ENCODE measurements around the gene LEMD2.

The LEMD2 gene

GRCh38 chr6:33818293-33818692 lies 29.4 kb upstream of the LEMD2 start:
- DNase-seq, result no peak

GRCh38 chr6:33817489-33817888 lies 28.6 kb upstream of the LEMD2 start:
- no peak for DNase-seq

- DNase-seq, result no peak
Observed at GRCh38 chr6:33816911-33817310, 28.0 kb upstream of the LEMD2 start.

GRCh38 chr6:33815854-33816253 lies 26.9 kb upstream of the LEMD2 start:
- no peak for DNase-seq

GRCh38 chr6:33813990-33814985 lies 25.4 kb upstream of the LEMD2 start:
- no peak for DNase-seq

- DNase-seq, result no peak
Observed at GRCh38 chr6:33813246-33813904, 24.4 kb upstream of the LEMD2 start.

GRCh38 chr6:33812669-33813068 lies 23.7 kb upstream of the LEMD2 start:
- DNase-seq, result peak; percentile 37

- no peak for DNase-seq
Observed at GRCh38 chr6:33809594-33809993, 20.7 kb upstream of the LEMD2 start.

GRCh38 chr6:33808641-33809180 lies 19.8 kb upstream of the LEMD2 start:
- DNase-seq, result no peak

GRCh38 chr6:33807606-33808005 lies 18.7 kb upstream of the LEMD2 start:
- DNase-seq, result no peak

- no peak for DNase-seq
Observed at GRCh38 chr6:33806841-33807240, 17.9 kb upstream of the LEMD2 start.

GRCh38 chr6:33803571-33804053 lies 14.7 kb upstream of the LEMD2 start, which contains the start of gene MLN:
Gene MLN, minus strand, starts transcription at chr6:33804003. Its CDS starts 2,840 bp downstream, at chr6:33801163.
- DNase-seq, result no peak

GRCh38 chr6:33802186-33802958 lies 13.4 kb upstream of the LEMD2 start:
- no peak for DNase-seq

GRCh38 chr6:33801611-33802010 lies 12.7 kb upstream of the LEMD2 start:
- DNase-seq, result no peak

GRCh38 chr6:33800248-33800969 lies 11.5 kb upstream of the LEMD2 start:
- DNase-seq, result no peak

GRCh38 chr6:33799454-33800113 lies 10.7 kb upstream of the LEMD2 start:
- DNase-seq, result no peak

GRCh38 chr6:33798343-33798848 lies 9.5 kb upstream of the LEMD2 start:
- DNase-seq, result no peak

GRCh38 chr6:33797626-33798342 lies 8.9 kb upstream of the LEMD2 start:
- no peak for DNase-seq

- DNase-seq, result no peak
Observed at GRCh38 chr6:33794910-33795623, 6.1 kb upstream of the LEMD2 start.

GRCh38 chr6:33792981-33793380 lies 4.1 kb upstream of the LEMD2 start:
- no peak for DNase-seq

Measured in activated naive CD4-positive, alpha-beta T cell treated with Interleukin-2 at 50 U/mL for 16 hours (primary cell).